SHP77 treated with DMSO at 0.1 percent for 48 hours (cell line): ENCODE data around the gene RPL18A.

Experiments
- DNase-seq: peaks from one replicate; lab custom pipeline; 2025; lab: John Stamatoyannopoulos, UW

Gene RPL18A

GRCh38 chr19:17841810-17842662 lies 17.7 kb upstream of the RPL18A start:
- peak; percentile 74 for DNase-seq

- DNase-seq = no peak
Observed at GRCh38 chr19:17842663-17843291, 16.9 kb upstream of the RPL18A start.

- no peak for DNase-seq
Observed at GRCh38 chr19:17843292-17843827, 16.4 kb upstream of the RPL18A start.

- DNase-seq = no peak
Observed at GRCh38 chr19:17843908-17844490, 15.7 kb upstream of the RPL18A start.

DNA sequence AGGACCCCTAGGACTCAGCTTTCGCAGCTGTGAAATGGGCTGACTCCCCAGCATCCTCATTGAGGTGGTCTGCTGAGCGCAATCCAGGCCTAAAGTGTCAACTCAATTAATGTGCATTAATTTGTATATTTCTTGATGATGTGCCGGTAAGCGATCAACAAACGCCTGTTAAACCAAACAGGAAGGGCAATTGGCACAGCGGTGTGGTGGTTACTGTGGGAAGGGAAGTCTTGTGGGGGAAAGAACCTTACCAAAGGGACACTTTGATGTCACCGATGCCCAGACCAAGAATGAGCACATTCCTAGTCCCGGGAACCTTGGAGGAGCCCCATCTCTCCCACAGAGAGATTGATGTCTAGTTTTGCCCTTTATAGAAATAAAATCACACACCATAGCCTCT lies 13.6 kb upstream of the RPL18A start:
- no peak for DNase-seq

- no peak for DNase-seq
Observed at GRCh38 chr19:17847538-17848366, 12.0 kb upstream of the RPL18A start, which contains the start of gene JAK3. JAK3 (minus strand) TSS chr19:17847982; CDS start chr19:17844417, 3,565 bp downstream.

DNA sequence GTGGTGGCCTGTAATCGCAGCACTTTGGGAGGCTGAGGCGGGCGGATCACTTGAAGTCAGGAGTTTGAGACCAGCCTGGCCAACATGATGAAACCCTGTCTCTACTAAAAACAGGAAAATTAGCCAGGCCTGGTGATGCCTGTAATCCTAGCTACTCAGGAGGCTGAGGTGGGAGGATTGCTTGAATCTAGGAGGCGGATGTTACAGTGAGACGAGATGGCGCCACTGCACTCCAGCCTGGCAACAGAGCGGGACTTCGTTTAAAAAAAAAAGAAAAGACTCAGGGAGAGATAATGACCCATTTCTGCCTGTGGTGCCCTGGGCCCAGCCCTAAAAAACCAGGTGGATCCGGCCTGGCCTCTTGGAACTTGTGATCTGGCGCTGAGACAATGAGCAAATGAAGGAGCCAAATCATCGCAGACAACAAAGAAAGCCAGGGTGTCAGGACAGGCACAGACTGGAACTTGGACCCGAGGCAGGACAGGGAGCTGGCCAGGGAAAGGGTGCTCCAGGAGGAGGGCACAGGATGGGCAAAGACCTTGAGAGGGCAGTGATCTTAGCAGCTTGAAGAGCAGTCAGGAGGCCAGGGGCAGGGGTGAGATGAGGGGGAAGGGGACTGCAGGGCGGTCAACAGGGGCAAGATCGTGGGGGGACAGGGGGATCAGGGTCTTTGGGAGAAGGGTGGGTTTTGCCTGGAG lies 11.0 kb upstream of the RPL18A start:
- DNase-seq = no peak

GRCh38 chr19:17854061-17854460 lies 5.6 kb upstream of the RPL18A start:
- no peak for DNase-seq

GRCh38 chr19:17855280-17856152 lies 4.2 kb upstream of the RPL18A start:
- DNase-seq = peak; percentile 18

GRCh38 chr19:17860331-17860992 lies 752 bp downstream of the RPL18A start:
- no peak for DNase-seq

DNA sequence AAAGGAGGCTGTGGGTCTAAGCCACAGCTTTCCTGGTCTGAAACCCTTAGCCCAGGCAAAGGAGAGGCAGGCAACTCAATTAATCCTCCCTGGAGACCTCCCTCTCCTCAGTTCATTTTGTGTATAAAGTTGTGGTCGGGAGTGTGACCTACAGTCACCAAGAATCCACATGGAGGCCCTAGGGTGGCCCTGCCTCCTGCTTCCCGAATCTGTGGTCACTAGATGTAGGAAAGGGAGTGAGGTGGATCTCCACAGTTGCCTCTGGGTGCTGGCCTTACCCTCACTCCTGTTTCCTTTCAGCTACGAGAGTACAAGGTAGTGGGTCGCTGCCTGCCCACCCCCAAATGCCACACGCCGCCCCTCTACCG lies 1.3 kb downstream of the RPL18A start:
- DNase-seq = no peak

DNA sequence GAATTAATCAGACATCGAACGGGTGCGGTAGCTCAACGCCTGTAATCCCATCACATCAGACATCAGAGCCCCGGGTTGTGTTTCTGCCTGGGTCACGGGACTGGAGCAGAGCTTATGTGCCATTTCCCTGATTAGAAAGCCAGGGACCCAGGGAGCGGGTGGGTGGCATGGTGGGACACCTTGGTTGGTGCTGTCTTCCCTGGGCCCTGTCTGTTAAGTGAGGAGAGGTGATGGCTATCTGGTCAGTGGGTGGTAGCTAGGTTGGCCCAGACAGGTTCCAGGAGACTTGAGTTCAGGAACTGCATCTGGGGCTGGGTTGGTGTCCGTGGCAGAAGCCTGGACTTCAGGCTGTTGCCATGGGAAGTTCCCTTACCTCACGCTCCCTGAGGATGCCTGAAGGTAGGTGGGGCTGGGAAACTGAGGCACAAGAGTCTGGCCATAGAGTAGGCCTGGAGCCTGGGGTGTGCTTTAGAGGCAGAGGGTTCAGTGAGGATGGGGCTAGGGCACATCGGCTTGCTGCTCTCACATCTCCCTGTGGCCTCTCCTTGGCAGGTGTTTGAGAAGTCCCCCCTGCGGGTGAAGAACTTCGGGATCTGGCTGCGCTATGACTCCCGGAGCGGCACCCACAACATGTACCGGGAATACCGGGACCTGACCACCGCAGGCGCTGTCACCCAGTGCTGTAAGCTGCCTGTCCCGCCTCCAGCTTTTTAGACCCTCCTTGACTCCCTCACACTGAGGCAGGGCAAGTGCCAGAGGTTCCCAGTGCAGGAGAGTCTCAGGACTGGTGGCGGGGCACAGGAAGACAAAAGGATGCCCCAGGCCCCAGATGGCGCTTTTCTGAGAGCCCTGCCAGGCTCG lies 2.1 kb downstream of the RPL18A start:
- DNase-seq = no peak

GRCh38 chr19:17862711-17863519 lies 3.2 kb downstream of the RPL18A start:
- DNase-seq = no peak

GRCh38 chr19:17863520-17864182 lies 3.9 kb downstream of the RPL18A start:
- DNase-seq = no peak

- no peak for DNase-seq
Observed at GRCh38 chr19:17865364-17866311, 5.9 kb downstream of the RPL18A start.

- no peak for DNase-seq
Observed at GRCh38 chr19:17866312-17866963, 6.7 kb downstream of the RPL18A start.
